Measurements from ENCODE around the gene SLC26A2.
"Not testable (repeated sequence)": the region's sequence is repeated elsewhere in the genome, so short reads cannot be mapped to it uniquely, and the experiment has no call there.

Gene SLC26A2

DNA sequence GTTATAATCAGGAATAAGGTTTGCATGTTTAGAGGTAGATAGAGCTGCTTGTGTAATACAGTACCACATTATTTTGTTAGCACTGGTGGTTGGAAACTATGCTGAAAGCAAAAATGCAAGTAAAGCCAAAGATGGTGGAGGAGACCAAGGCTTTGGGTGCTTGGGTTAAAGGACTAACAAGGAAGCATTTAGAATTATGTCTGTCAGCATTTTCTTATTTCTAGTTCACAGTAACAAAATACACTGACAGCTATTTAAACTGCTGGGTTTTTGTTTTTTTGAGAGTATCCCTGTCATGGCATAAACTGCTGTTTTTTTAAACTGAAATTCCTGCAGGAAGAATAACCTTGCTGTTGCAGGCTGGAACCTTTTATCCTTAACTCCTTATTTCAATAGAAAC is 46.5 kb downstream of the SLC26A2 start:
- no peak for DNase-seq

DNA sequence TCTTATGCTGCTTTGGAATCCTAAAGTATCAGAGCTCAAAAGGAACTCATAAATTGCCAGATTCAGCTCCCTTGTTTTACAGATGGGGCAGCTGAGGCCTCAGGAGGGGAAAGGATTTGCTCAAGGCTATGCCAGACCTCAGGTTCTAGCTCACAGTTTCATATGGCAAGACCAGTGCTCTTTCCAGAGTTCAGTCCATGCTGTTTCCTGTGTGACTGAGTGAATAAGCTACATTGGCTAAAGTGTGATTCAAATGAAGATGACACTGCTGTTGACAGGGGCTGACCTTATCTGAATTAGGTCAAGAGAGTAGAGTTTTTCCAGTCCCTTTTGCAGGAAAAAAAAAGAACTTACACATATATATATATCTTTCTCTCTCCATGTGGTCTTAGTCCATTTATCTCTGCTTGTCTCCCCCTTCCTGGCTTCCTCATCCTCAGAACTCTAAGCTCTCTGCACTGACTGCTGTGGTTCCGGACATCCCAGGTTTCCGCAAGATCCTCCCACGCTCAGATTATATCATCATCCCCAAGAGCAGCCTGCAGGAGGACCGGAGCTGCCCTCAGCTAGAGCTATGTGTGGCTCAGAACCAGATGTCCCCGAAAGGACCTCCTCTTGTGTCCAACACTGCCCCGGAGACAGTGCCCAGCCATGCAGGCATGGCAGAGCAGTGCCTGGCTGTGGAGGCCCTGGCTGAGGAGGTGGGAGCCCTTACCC is 49.3 kb downstream of the SLC26A2 start:
- peak; percentile 67 to 76 (median 74) for DNase-seq

DNA sequence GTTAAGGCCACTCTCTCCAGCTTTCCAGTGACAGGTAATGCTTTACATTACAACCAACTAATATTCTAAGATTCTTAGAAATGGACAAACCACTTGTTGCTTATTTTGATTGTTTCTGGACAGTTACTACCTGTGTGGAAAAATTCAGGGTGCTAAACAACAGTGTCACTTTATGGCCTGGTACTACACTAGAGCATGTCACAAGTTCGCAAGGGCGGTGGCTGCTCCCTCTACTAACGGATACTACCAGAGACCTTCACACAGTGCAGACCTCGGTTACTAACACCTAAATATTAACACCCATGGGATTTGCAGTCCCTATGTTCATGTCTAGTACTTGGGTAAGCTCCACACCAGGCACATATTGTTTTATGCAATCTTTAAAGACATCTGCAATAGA is 53.4 kb downstream of the SLC26A2 start:
- DNase-seq: no peak

DNA sequence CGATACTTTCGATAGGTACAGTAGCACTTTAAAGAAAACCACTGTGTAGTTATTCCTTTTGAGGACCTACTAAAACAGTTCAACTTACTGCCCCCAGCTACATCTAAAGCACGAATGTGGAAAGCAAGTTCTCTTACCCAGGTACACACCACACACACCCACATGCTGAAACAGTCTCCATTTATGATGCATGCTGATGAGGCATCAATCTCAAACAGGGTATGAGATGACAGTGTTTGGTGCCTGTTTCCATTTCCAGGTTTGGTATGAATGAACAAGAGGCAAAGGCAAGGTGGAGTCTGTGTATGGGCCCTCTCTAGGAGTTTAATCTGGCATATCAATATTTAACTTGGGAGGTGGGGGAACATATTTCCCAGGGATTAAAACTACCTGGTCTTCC is 53.9 kb downstream of the SLC26A2 start:
- no peak for DNase-seq

DNA sequence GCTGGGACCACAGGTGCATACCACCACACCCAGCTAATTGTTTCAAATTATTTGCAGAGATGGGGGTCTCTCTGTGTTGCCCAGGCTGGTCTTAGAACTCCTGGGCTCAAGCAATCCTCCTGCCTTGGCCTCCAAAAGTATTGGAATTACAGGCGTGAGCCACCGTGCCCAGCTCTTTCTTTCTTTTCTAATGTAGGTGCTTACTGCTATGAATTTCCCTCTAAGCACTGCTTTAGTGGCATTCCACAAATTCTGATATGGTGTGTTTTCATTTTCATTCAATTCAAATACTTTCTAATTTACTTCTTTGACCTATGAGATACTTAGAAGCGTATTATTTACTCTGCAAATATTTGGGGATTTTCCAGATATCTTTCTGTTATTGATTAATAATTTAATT is 54.9 kb downstream of the SLC26A2 start:
- no peak for DNase-seq

DNA sequence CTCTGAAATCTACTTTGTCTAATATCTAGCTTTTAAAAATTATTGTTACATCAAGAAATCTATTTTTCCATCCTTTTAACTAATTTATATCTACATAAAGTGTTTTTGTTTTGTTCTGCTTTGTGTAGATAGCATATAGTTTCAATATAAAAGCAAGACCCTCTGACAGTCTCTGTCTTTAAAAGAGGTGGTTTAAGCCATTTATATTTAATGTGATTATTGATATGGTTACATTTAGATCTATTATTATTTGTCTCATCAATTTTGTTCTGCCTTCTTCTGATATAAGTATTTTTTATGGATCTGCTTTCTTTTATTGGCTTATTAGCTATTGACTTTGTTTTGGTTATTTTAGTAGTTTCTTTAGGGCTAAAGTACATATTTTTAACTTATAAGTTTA is 56.0 kb downstream of the SLC26A2 start:
- no peak for DNase-seq

DNA sequence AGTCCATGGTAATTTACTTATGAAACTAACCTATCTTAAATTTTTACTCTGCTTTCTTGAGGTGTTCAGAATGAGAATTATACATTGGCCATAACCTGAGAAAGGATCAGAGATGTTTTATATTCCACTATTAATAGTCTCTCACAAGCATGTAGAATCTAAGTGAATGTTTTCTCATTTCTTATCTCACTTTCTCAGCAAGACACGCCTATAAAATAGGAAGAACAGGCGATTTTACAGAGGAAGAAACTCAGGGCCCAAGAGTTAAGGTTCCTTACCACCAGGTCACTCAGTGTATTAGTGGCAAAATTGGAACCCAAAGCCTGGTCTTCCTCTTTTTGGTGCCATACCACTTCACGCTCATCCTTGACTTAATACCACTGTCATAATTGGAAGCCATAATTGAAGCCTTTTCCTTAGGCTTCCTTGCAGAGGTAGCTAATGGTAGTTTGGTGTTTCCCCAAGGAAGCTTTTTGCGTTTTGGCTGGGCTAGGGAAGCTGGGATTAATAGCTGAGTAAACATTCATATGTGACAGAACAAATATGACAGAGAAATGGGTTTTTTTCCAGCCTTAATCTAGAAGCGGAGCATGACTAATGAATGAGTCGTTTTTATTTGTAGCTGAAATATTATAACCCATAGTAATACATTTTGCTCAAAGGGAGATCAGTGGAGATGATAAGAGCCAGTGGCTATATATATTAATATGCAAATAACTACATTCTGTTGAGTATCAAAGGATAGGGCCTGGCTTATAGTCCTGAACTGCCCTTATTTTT is 56.9 kb downstream of the SLC26A2 start:
- DNase-seq: peak; percentile 24 to 67 (median 47)

DNA sequence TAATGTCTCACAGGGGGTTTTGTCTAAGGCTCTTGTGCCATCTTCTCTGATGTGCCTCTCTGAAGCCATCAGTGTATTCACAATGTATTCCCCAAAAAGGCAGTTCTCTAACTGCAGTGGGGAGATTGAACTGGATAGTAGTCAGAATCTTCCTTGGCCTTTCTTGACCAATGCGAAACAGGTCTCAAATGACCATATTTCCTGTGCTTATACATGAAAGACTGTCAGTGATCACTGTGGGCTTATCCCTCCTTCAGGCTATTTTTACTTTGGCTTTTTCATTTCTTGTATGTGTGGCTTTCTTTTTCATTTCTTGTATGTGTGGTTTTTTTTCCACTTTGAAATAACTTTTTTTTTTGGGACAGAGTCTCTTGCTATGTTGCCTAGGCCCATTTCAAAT is 59.7 kb downstream of the SLC26A2 start:
- DNase-seq: no peak

DNA sequence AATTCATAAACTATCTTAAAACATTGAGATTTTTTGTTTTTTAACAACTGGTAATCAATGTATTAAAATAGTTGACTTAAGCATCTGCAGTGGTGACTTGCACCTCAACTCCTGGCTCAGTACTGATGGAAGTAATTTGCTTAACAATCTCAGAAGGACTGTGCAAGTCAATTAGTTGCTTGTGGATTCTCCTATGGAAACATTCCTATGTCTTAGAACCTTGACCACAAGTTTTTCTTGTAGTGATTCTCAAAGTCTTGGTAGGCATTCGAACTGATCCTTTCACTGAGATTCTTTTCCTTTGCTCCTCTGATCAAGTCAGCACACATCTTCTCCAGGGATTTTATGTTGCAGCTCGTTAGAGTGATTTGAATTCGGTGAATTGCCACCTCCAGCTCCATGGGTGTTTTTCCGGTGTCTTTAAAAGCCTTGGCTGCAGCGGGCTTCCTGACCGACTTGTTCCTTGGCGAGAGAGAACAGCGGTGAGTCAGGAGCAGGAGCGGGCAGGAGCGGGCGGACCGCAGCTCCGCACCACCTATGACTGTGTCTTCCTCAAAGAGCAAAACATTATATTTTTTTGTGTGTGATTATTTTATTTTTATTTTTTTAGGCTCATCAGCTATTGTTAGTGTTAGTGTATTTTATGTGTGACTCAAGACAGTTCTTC is 61.1 kb downstream of the SLC26A2 start:
- DNase-seq: no peak

DNA sequence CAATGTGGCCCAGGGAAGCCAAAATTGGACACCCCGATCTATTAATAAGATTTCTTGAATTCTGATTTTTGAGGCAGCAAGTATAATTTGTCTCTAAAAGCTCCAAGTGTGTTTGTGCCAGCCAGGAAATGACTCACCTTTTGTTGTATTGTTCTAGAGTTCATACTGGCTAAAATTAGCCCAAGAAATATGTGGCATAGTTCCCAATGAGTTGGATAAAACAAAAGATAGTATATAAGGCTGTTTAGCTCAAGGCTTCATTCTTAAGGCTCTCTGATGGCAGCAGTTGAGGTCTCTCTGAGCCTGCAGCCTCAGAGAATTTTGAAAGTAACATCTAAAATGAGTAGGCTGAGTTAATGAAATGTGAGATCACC is 61.6 kb downstream of the SLC26A2 start:
- peak in 1 of 3 donors; percentile 11 for DNase-seq

DNA sequence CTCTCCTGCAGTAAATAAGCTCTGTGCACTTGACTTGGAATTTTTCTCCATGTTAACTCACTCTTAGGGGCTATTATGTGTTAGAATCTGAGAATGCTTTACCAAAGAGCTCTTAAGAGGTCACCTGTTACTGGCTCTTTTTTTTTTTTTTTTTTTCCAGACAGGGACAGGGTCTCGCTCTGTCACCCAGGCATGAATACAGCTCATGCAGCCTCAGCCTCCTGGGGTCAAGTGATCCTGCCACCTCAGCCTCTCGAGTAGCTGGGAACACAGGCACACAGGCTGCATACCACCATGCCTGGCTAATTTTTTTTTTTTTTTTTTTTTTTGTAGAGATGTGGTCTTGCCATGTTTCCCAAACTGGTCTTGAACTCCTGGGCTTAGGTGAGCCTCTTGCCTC is 62.1 kb downstream of the SLC26A2 start:
- no peak for DNase-seq

DNA sequence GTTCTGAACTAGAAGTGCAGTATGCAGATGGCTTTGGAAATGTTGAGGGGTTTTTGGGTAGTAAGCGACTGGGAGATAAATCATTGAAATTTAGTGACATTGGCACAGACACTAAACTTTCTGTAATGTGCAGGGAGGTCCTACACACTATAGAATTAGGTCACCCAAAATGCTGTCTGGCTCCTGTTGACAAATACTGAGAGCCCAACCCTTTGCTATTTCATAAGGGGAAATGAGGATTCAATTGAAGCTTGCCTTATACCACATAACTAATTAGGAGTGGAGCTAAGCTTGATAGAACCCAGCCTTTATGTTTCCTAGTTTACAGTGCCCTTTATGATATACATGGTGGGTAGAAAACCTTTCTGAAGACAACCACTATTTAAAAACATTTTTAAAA is 62.6 kb downstream of the SLC26A2 start:
- no peak for DNase-seq

DNA sequence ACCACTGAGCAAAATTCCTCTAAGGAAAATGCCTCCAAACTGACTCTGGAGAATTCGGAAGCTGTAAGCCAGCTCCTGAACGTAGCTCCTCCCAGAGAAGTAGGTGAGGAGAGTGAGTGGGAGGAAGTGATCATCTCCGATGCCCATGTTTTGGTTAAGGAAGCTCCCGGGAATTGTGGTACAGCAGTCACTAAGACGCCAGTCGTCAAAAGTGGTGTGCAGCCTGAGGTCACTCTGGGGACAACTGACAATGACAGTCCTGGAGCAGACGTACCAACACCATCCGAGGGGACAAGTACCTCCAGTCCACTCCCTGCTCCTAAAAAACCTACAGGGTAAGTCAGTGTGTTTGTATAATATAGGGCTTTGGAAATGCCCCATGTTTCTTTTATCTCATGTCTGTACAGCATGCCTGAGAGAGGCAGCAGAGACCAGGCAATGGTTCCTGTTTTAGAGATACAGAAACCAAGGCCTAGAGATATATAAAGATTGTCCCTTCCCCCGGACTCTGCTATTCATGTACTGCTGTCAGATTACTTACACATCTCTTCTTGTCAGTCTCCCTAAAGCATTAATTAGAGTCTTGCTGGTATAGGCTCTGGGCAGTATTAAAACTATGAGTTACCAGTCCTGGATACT is 63.9 kb downstream of the SLC26A2 start:
- peak; percentile 22 to 36 (median 22) for DNase-seq

DNA sequence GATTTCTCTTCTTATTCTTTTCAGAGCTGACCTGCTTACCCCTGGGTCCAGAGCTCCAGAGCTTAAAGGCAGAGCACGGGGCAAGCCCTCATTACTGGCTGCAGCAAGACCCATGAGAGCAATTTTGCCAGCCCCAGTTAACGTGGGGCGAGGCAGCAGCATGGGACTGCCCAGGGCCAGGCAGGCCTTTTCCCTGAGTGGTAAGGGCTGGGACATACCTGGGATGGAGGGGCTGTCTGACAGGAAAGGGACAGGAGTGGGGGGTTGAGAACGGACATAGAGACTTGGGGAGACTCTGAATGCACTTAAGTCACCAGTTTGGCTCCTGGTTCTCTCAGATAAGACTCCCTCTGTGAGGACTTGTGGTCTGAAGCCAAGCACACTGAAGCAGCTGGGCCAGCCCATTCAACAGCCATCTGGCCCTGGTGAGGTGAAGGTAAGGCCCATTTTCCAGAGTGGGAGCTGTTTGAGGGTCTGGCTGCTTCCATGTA is 66.2 kb downstream of the SLC26A2 start:
- no peak for DNase-seq

DNA sequence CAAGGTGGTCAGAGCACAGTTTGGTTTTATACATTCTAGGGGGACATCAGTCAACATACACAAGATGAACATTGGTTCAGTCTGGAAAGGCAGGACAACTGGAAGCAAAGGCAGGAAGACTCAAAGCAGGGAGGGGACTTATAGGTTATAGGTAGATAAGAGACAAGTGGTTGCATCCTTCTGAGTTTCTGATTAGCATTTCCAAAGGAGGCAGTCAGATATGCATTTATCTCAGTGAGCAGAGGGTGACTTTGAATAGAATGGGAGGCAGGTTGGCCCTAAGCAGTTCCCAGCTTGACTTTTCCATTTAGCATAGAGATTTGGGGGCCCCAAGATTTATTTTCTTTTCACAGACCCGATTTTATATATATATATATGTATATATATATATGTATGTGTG is 67.5 kb downstream of the SLC26A2 start:
- DNase-seq: not testable (repeated sequence)

DNA sequence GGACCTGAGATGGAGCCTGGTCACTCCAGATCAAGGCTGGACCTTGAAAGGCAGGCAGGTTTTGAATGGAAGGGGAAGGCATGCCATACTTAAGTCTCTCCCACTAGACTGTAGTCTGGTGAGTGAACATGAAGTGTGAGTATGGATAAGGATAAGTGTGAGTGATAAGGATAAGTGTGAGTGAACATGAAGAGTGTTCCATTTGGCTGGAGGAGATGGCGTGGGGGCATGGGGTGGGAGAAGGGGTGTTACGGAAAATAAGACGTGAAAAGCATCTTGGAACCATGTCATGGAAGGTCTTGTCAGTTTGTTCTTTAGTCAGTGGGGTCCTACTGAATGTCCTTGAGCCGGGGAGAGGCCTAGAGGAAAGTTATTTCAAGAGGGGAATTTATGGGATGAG is 72.8 kb downstream of the SLC26A2 start:
- no peak for DNase-seq

DNA sequence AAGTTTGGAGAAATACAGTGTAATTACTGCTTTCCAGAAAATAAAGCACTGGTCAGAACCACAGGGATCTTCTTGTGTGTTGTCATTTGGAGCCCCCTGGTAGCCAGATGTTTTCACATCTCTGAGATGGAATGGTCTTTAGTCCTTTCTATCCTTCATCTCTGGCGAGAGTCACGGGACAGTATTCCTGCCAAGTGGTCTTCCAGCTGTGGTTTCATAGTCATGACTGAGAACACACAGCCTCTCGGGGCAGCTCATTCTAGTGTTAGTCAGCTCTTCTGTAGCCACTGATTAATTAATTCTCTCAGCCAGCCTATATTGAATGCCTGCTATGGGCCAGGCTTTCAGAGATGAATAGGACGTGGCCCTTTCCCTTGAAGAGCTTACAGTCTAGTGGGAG is 74.1 kb downstream of the SLC26A2 start:
- DNase-seq: no peak

DNA sequence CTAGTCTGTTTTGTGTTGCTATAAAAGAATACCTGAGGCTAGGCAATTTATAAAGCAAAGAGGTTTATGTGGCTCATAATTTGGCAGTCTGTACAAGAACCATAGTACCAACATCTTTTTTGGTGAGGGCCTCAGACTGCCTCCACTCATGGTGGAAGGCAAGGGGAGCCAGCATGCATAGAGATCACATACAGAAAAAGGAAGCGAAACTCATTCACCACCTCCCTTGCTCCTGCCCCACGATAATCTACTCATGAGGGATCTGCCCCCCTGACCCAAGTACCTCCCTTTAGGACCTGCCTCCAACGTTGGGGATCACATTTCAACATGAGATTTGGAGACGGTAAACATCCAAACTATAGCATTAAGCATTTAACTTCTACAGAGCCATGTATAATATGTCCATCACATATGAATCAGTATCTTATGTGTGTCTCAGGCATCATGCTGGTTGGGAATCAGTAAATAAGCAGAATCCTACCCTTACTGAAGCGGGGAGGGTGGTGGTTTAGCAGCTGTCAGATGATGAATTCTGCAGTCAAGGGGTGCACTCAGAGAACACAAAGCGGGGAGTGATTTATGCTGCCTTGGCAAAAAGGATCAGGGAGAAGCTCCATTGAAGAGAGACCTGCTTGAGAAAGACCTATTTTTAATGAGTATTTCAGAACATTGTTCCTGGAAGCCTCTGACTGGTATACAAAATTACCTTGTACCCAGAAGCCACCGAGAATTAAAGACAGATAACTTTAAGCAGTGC is 74.8 kb downstream of the SLC26A2 start:
- DNase-seq: peak; percentile 36 to 55 (median 43)

DNA sequence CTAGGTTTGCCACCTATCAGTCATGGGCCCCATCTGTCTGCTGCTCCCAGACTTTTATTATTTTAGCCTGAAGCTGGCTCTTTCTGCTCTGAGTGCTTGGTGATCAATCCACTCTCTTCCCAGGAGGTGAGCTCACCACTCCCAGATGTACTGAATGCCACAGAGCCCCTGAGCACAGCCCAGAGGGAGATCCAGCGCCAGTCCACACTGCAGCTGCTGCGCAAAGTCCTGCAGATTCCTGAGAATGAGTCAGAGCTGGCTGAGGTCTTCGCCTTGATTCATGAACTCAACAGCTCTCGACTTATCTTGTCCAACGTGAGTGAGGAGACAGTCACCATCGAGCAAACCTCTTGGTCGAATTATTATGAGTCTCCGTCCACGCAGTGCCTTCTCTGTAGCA is 76.0 kb downstream of the SLC26A2 start:
- no peak for DNase-seq
